GM12865 (cell line): ENCODE results near the gene NUB1.

Experiments used
- DNase-seq: peaks from one replicate; pipeline ENCODE4 v3.0.0; 2010; ENCODE audit warnings: low read depth
- H3K4me3 ChIP-seq: 2 replicates; pipeline ENCODE4 v1.5.1; 2011; ENCODE audit warnings: mild to moderate bottlenecking, low read depth, low read length, control low read depth
- TF ChIP-seq, protein P1 (sequence below): IDR thresholded peaks from 2 replicates; pipeline ENCODE4 v1.5.1; 2011; ENCODE audit warnings: low read length, control low read depth, low read depth, inconsistent platforms; ENCODE audit not compliant: insufficient read depth; ENCODE audit errors: missing control alignments

Gene NUB1

DNA sequence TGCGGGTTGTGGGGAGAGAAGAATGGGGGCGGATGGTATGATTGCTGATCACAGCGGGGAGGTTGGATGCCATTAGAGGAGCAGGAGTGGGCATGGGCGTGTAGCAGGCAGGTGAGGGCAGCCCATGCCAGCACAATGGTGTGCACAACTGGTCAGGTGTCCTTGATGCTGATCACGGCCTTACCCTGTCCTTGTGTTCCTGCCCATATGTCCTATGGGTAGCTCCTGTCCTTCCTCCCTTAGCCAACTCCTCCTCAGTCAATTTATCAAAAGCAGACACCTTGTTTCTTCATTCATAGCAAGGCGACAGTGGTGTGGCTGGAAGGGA lies 37.5 kb downstream of the NUB1 start:
- H3K4me3 ChIP-seq, result no peak overlapping the region
- DNase-seq, result no peak
- TF ChIP-seq, protein P1, sequence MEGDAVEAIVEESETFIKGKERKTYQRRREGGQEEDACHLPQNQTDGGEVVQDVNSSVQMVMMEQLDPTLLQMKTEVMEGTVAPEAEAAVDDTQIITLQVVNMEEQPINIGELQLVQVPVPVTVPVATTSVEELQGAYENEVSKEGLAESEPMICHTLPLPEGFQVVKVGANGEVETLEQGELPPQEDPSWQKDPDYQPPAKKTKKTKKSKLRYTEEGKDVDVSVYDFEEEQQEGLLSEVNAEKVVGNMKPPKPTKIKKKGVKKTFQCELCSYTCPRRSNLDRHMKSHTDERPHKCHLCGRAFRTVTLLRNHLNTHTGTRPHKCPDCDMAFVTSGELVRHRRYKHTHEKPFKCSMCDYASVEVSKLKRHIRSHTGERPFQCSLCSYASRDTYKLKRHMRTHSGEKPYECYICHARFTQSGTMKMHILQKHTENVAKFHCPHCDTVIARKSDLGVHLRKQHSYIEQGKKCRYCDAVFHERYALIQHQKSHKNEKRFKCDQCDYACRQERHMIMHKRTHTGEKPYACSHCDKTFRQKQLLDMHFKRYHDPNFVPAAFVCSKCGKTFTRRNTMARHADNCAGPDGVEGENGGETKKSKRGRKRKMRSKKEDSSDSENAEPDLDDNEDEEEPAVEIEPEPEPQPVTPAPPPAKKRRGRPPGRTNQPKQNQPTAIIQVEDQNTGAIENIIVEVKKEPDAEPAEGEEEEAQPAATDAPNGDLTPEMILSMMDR, result no peak

DNA sequence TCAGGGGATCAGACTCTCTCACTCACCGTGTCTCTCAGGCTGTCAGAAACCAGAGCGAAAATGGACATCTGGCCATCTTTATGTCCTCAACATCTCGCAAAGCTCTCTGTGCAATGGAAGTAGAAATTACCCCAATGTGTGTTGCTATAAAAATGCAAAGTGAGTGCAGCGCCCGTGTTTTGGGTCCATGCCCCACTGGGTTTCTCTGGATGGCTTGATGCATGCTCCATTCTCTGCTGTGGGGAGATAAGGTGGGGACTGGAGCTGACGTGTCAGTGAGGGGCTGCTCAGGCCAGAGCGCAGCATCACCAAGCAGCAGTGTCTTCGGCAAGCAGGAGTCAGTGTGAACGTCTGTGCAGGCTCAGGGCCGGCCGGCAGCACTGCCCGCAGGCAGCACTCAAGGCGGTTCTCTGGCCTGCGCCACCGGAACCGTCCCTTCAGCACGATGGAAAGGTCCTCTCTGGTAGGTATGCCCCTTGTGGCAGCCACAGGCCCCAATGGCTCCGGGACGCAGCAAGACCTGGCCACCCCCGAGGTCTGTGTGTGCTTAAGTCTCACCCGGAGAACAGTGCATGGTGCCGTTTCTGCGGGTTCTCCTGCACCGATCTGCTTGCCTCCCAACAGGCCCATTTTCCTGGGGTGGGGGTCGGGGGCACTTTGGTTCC lies 38.1 kb downstream of the NUB1 start:
- TF ChIP-seq, protein P1, result no peak
- no peak overlapping the region for H3K4me3 ChIP-seq

DNA sequence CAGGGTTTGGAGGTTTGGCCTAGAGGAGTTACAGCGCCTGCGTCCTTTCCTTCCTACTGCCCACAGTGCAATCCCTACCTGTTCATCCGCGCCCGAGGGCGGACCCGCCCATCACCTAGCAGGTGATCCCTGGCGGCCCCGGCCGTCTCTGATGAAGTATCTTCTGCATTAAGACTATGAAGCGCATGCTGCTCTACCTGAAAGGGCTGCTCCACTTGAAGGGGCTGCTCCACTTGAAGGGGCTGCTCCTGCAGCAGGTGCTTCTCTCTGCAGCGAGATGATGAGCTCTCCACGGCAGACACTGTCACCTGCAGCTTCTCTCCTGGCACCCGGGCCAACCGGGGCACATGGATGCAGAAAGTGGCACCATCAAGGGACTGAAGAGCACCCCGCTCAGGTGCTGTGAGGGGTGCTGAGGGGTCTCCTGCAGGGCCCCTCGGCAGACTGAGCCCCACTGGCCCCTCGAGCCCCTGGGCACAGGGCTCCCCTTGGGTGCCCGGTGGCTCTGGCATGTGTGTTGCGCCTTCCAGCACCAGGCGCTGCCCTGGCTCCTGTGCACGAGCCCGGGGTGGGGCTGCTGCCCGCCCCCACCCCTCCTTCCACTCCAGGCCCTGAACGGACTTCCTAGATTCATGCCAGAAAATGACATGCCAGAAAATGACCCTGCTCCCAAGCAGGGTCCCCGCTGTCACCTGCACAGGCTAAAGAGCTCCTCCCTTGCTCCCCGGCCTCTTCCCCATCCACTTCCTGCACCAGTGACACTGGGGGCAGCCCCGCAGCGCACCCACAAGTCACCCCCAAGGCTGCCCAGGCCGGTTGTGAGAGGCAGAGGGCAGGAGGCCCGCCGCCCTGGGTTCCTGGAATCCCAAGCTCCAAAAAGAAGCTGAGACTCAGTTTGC lies 38.8 kb downstream of the NUB1 start:
- H3K4me3 ChIP-seq, result no peak overlapping the region
- TF ChIP-seq, protein P1, result no peak
- no peak for DNase-seq

More for the DNA sequence above, 38.1 kb downstream of the NUB1 start:
- DNase-seq, result no peak

DNA sequence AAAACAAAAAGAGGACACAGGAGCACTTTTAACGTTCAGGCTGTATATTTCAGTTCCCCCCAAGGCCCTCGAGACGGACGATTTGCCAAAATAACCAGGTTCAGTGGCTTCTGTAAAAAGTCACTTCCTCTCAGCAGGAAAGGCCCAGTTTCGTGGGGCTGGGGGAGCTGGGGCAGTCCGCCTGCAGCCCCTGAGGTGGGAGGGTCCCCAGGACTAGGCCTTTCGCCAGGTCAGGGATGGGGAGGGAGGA lies 39.4 kb downstream of the NUB1 start:
- no peak overlapping the region for H3K4me3 ChIP-seq
- DNase-seq, result peak; percentile 18
- TF ChIP-seq, protein P1, result no peak

DNA sequence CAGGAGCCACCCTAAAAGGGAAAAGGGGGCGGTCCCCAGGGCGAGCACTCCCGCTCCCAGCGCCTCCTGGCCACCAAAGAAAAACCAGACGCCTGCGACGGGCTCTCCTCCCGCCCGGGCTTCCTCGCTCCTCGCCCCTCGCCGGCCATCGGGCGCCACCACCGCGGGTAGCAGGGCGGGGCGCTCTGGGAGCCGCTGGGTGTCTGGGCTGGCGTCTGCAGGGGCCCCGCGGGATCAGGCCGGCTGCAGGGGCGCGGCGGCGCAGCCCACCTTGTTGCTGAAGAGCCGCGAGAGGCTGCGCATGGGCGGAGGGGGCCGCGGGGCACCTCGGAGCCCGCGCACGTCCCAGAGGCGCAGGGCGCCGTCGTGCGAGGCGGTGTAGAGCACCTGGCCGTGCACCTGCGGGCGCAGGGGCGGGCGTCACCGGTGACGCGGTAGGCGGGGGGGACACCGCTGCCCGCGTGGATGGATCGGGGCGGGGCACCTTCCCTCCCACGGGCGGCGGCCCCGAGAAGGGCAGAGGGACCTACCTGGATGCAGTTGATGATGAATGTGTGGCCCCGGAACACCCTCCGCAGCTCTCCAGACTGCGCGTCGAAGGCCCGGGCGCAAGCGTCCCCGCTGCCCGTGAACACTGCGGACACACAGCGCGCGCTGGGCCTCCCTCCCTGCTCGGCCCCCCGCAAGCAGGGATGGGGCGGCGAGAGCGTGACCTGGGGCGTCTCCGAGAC lies 39.9 kb downstream of the NUB1 start:
- TF ChIP-seq, protein P1, result no peak
- DNase-seq, result no peak
- H3K4me3 ChIP-seq, result no peak overlapping the region; the same call in 1 of the 2 replicates

DNA sequence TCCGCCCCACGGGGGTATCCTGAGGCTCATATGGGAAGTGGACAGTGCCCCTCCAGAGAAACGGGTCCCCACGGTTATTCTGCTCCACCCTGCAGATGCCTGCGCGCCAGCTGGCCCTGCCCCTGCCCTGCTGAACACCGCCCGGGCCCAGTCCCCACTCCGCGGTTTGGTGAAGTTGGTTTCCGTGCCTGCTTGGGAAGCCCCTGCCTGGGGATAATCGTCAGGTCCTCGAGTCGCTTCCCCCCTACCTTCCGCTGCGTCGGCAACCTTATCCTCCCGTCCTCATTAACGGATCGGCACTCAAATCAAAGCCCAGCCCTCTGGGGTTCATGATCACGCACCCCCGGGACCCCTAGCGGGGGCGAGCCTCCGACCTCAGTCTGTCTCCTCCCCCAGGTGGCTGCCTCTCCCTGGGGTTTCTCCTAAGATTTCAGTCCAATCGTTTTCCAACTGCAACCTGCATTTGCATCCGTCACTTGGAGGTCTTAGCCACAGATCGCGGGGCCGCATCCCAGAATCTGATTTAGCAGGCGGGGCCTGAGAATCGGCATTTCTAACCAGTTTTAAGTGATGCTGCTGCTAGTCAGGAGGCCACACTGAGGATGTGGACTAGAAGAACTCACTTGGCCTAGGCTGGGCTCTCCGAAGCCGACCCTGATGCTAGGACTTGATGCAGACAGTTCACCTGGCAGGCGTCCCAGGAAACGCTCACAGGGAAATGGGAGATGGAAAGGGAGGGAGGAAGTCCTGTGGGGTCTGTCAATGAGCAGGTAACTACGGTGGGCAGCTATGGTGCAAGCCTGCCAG lies 40.7 kb downstream of the NUB1 start:
- TF ChIP-seq, protein P1, result no peak
- no peak overlapping the region for H3K4me3 ChIP-seq
- no peak for DNase-seq
